ENCODE data around the gene RPS6KL1. TPM values are rescaled to one million over a fixed set of nuclear protein-coding genes. Genes with fewer than 3 reads are reported as not detected.

Gene RPS6KL1
- total RNA-seq, 2 donors from 2014 or later, result 4.4 to 10.4 TPM

DNA sequence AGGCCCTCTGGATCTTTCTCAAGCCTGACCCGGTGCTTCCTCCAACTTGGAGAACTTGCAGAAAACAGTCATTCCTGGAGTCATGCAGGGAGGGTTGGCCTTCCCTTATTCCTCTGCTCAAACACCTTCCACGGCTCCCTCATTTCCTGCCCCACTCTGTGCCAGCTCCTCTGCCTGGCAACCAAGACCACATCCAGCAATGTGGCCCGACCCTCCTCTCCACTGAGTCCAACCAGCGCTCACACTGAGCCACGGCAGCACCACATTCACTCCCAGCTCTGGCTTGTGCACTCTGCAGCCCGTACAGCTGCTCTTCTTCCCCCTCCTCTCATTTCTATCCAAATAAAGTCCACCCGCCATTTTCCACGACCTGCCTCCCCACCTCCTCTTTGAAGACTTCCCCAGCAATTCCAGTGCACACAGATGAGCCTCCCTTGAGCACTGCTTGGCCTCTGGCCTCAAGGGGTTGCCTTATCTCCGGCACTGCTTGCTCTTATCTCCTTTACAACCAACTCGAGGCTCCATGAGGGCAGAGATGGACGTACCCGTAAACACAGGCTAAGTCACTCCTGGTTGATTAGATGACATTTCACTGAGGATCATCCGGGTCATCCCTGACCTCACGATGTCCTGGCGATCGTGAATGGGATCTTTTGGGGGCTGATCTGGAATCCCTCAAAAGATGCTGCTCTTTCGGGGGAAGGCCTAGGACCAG, 27.0 kb upstream of the RPS6KL1 start:
- H3K9ac ChIP-seq (ENCODE audit: extremely low read depth, low read length, poor library complexity, severe bottlenecking), result no peak overlapping the region
- H3K9me3 ChIP-seq (ENCODE audit: control insufficient read depth, low read length), result no peaks in the 10 kb centered on the region
- peaks cover 11% of the 10 kb centered on the region for H3K4me1 ChIP-seq (ENCODE audit: control insufficient read depth, insufficient read depth, low read length)
- H3K36me3 Mint-ChIP-seq (ENCODE audit: low read depth), result no peaks in the 10 kb centered on the region
- H3K4me1 Mint-ChIP-seq, result peaks cover 20% of the 10 kb centered on the region
- no peak overlapping the region for H3K27ac ChIP-seq (ENCODE audit: low read depth, low read length)
- 93% methylated on average over 10 to 17 of the region's 17 CpGs for WGBS, 2 experiments (ENCODE audit: insufficient coverage in 1 of 2, insufficient read length in 1 of 2)
- H3K9me3 Mint-ChIP-seq, result no peaks in the 10 kb centered on the region
- H3K27me3 Mint-ChIP-seq (ENCODE audit: insufficient read depth), result peaks cover 2% of the 10 kb centered on the region
- no peaks in the 10 kb centered on the region for H3K36me3 ChIP-seq (ENCODE audit: control insufficient read depth, insufficient read depth, low read length)
- H3K27ac Mint-ChIP-seq, result peak overlapping the region; percentile 32
- H3K27me3 ChIP-seq (ENCODE audit: control insufficient read depth, insufficient read depth, low read length, poor library complexity, severe bottlenecking), result peaks cover 10% of the 10 kb centered on the region
- DNase-seq, result no peak
- TF ChIP-seq, protein P1, sequence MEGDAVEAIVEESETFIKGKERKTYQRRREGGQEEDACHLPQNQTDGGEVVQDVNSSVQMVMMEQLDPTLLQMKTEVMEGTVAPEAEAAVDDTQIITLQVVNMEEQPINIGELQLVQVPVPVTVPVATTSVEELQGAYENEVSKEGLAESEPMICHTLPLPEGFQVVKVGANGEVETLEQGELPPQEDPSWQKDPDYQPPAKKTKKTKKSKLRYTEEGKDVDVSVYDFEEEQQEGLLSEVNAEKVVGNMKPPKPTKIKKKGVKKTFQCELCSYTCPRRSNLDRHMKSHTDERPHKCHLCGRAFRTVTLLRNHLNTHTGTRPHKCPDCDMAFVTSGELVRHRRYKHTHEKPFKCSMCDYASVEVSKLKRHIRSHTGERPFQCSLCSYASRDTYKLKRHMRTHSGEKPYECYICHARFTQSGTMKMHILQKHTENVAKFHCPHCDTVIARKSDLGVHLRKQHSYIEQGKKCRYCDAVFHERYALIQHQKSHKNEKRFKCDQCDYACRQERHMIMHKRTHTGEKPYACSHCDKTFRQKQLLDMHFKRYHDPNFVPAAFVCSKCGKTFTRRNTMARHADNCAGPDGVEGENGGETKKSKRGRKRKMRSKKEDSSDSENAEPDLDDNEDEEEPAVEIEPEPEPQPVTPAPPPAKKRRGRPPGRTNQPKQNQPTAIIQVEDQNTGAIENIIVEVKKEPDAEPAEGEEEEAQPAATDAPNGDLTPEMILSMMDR (conservative IDR thresholded peaks at IDR 0.05), result no peak
- no peak overlapping the region for H3K4me3 Mint-ChIP-seq
- no peak overlapping the region for H3K4me3 ChIP-seq (ENCODE audit: low read length)

DNA sequence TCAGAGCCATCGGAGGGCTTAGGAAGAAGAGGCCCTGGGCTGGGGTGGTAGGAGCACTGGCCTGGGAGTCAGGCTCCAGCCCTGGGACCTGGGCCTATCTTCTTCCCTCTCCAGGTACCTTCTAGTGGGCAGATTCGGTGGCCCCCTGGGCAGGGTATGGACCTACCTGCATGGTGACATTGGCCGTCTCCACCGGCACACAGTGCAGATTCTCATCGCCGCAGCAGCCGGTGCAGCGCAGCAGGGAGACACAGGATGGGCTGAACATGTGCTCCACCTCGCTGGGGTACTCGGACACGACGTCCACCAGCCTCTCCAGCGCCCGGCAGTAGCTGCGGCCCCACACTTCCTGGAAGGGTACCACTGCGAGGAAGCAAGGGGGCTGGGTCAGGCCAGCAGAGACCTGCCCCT, 26.1 kb upstream of the RPS6KL1 start:
- H3K4me3 Mint-ChIP-seq, result no peak overlapping the region
- TF ChIP-seq, protein P1 (conservative IDR thresholded peaks at IDR 0.05), result no peak
- no peaks in the 10 kb centered on the region for H3K36me3 ChIP-seq (ENCODE audit: control insufficient read depth, insufficient read depth, low read length)

DNA sequence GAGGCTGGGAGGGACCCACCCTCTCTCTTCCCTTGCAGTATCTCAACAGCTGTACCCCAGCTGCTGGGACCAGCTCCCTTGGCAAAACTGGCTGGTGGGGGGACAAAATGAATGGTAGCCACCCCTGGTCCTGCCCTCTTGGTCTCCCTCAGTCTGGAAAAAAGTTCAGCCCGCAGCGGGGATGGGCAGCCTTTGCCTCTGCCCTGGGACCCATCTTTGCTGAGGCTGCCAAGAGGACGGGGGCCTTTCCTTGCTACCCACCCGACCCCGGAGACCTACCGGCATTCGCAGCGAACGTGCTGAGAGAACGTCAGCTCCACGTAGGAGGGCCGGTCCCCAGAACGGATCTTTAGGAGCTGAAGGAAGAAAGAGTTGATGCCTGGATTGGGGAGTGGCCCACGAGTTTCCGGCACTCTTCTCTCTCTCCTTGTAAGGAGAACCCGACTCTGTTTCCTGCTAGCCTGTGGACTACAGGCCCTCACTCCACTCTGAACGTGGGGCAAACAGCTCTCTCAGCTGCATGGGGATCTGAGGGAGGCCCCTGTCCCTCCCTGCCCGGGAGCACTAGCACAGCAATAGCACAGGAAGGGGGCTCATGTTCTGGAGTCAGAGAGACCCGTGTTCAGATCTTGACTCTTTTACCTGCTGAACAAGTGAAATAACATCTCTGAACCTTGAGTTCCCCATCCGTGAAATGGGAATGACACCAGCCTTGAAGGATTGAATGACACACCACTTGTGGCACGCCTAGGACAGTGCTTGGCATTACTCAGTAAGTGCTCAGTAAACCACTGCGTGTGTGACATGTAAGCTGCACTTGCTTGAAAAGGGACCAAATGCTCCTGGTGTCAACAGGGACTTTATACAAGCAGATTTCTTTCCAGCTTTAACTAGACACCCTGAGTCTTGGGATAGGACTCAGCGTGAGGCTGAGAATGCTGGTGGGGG, 25.4 kb upstream of the RPS6KL1 start:
- TF ChIP-seq, protein P1 (conservative IDR thresholded peaks at IDR 0.05), result no peak
- 91% methylated on average over 20 to 22 of the region's 23 CpGs for WGBS, 2 experiments (ENCODE audit: insufficient coverage in 1 of 2, insufficient read length in 1 of 2)
- Histone ChIP-seq H3K4me1 (ENCODE audit: control insufficient read depth, insufficient read depth, low read length) (peaks cover 11% of the 10 kb centered on the region), H3K27ac (ENCODE audit: low read depth, low read length) (no peak overlapping the region), H3K27me3 (ENCODE audit: control insufficient read depth, insufficient read depth, low read length, poor library complexity, severe bottlenecking) (no peaks in the 10 kb centered on the region), H3K36me3 (ENCODE audit: control insufficient read depth, insufficient read depth, low read length) (no peaks in the 10 kb centered on the region), H3K9me3 (ENCODE audit: control insufficient read depth, low read length) (no peaks in the 10 kb centered on the region), H3K4me3 (ENCODE audit: low read length) (no peak overlapping the region), H3K9ac (ENCODE audit: extremely low read depth, low read length, poor library complexity, severe bottlenecking) (no peak overlapping the region)
- Mint-ChIP-seq H3K9me3 (no peaks in the 10 kb centered on the region), H3K4me3 (no peak overlapping the region), H3K36me3 (ENCODE audit: low read depth) (no peaks in the 10 kb centered on the region), H3K27ac (no peak overlapping the region), H3K27me3 (ENCODE audit: insufficient read depth) (no peaks in the 10 kb centered on the region), H3K4me1 (peaks cover 20% of the 10 kb centered on the region)
- DNase-seq, result no peak

More for the DNA sequence above, 26.1 kb upstream of the RPS6KL1 start:
- DNase-seq, result no peak
- Histone ChIP-seq H3K4me3 (ENCODE audit: low read length) (no peak overlapping the region), H3K9me3 (ENCODE audit: control insufficient read depth, low read length) (no peaks in the 10 kb centered on the region), H3K27ac (ENCODE audit: low read depth, low read length) (no peak overlapping the region), H3K4me1 (ENCODE audit: control insufficient read depth, insufficient read depth, low read length) (peaks cover 11% of the 10 kb centered on the region), H3K9ac (ENCODE audit: extremely low read depth, low read length, poor library complexity, severe bottlenecking) (no peak overlapping the region), H3K27me3 (ENCODE audit: control insufficient read depth, insufficient read depth, low read length, poor library complexity, severe bottlenecking) (peaks cover 1% of the 10 kb centered on the region)
- no peak overlapping the region for H3K27ac Mint-ChIP-seq
- H3K9me3 Mint-ChIP-seq, result no peaks in the 10 kb centered on the region
- no peaks in the 10 kb centered on the region for H3K36me3 Mint-ChIP-seq (ENCODE audit: low read depth)
- WGBS, 2 experiments (ENCODE audit: insufficient coverage in 1 of 2, insufficient read length in 1 of 2), result 94 to 96% methylated on average over 7 to 16 of the region's 16 CpGs
- no peaks in the 10 kb centered on the region for H3K27me3 Mint-ChIP-seq (ENCODE audit: insufficient read depth)
- peaks cover 20% of the 10 kb centered on the region for H3K4me1 Mint-ChIP-seq

All from endodermal cell (in vitro differentiated cells).